K562 (cell line): Measurements from ENCODE around the gene UNC119B.

ENCODE experiments used
- ATF3 ChIP-seq, 2 experiments: fragments of 450-650 bp in 1 of 2; sonication (generic) in 1 of 2; formaldehyde crosslinking in 1 of 2; IDR thresholded peaks in 1 of 2; conservative IDR thresholded peaks in 1 of 2; 2 replicates each; pipeline versions ENCODE4 v1.6.1 to v1.8.1; 2016 to 2023; ENCODE audit warnings: mild to moderate bottlenecking in 2 of 2, moderate library complexity in 2 of 2, inconsistent platforms in 1 of 2, missing genetic modification reagents in 1 of 2
- BCL6 ChIP-seq: fragments of 250-450 bp; sonication (Bioruptor Pico); IDR thresholded peaks from 2 replicates; pipeline ENCODE4 v1.4.0; 2020
- CBFB ChIP-seq: sonication (generic); formaldehyde crosslinking; IDR thresholded peaks from 2 replicates; pipeline ENCODE4 v1.4.0; 2020; ENCODE audit warnings: mild to moderate bottlenecking, missing genetic modification reagents
- CREM ChIP-seq: IDR thresholded peaks from 2 replicates; pipeline ENCODE4 v1.6.1; 2014; ENCODE audit warnings: antibody characterized with exemption, low read depth
- EZH2 ChIP-seq: IDR thresholded peaks from 2 replicates; pipeline ENCODE4 v1.6.1; 2012; ENCODE audit warnings: low read depth, mild to moderate bottlenecking, inconsistent platforms, low read length, borderline replicate concordance
- LCOR ChIP-seq: sonication (generic); formaldehyde crosslinking; IDR thresholded peaks from 2 replicates; pipeline ENCODE4 v1.8.0; 2022; ENCODE audit warnings: mild to moderate bottlenecking, missing genetic modification reagents
- NFIC ChIP-seq: fragments of 450-650 bp; IDR thresholded peaks from 2 replicates; pipeline ENCODE4 v1.6.1; 2017; ENCODE audit warnings: mild to moderate bottlenecking, inconsistent platforms
- POLR2A ChIP-seq: fragments of 450-650 bp; conservative IDR thresholded peaks from 2 replicates; pipeline ENCODE4 v1.6.1; 2016
- RBBP5 ChIP-seq: fragments of 200-600 bp; sonication (generic); IDR thresholded peaks from 2 replicates; pipeline ENCODE4 v1.6.1; 2012; ENCODE audit warnings: borderline replicate concordance, mild to moderate bottlenecking, low read length, control low read depth, inconsistent platforms; ENCODE audit not compliant: insufficient read depth, poor library complexity, severe bottlenecking
- SMARCB1 ChIP-seq: IDR thresholded peaks from 2 replicates; pipeline ENCODE4 v1.6.1; 2011; ENCODE audit warnings: improper control_type of control experiment, low read depth; ENCODE audit not compliant: insufficient read length
- TFAM ChIP-seq: fragments of 250-450 bp; sonication (Bioruptor Pico); conservative IDR thresholded peaks from 2 replicates; pipeline ENCODE4 v1.5.0; 2021; ENCODE audit warnings: mild to moderate bottlenecking, moderate library complexity
- ZFP36 ChIP-seq: fragments of 150-350 bp; IDR thresholded peaks from 2 replicates; pipeline ENCODE4 v1.6.1; 2018; ENCODE audit warnings: low read length, low read depth; ENCODE audit not compliant: partially characterized antibody
- TF ChIP-seq, protein P1 (sequence below), 3 experiments: IDR thresholded peaks in 2 of 3; conservative IDR thresholded peaks in 1 of 3; 2 replicates each; pipeline ENCODE4 v1.5.1; 2011 to 2012; ENCODE audit warnings: low read length in 3 of 3, mild to moderate bottlenecking in 3 of 3, control low read depth in 2 of 3, improper control_type of control experiment in 1 of 3, inconsistent platforms in 1 of 3, low read depth in 1 of 3, mixed read lengths in 1 of 3, moderate library complexity in 1 of 3; ENCODE audit not compliant: insufficient read depth in 2 of 3
- TF ChIP-seq, protein P2 (sequence below): fragments of 250-450 bp; sonication (Bioruptor Pico); IDR thresholded peaks from 2 replicates; pipeline ENCODE4 v1.5.0; 2020; ENCODE audit warnings: mild to moderate bottlenecking, borderline replicate concordance

GRCh38 chr12:120702637-120703036 lies 7.6 kb upstream of the UNC119B start:
- no peak for TF ChIP-seq TFAM
- TF ChIP-seq, protein P1, sequence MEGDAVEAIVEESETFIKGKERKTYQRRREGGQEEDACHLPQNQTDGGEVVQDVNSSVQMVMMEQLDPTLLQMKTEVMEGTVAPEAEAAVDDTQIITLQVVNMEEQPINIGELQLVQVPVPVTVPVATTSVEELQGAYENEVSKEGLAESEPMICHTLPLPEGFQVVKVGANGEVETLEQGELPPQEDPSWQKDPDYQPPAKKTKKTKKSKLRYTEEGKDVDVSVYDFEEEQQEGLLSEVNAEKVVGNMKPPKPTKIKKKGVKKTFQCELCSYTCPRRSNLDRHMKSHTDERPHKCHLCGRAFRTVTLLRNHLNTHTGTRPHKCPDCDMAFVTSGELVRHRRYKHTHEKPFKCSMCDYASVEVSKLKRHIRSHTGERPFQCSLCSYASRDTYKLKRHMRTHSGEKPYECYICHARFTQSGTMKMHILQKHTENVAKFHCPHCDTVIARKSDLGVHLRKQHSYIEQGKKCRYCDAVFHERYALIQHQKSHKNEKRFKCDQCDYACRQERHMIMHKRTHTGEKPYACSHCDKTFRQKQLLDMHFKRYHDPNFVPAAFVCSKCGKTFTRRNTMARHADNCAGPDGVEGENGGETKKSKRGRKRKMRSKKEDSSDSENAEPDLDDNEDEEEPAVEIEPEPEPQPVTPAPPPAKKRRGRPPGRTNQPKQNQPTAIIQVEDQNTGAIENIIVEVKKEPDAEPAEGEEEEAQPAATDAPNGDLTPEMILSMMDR (IDR thresholded peaks at IDR 0.05 in 2 of 3, conservative IDR thresholded peaks at IDR 0.05 in 1 of 3; ENCODE audit: insufficient read depth in 2 of 3, low read depth in 1 of 3, low read length in 3 of 3) = no peak
- no peak for TF ChIP-seq CREM
- TF ChIP-seq ATF3 (IDR thresholded peaks at IDR 0.05) = no peak
- TF ChIP-seq ATF3 (CRISPR knock-in tag; conservative IDR thresholded peaks at IDR 0.05) = no peak
- TF ChIP-seq ZFP36 = no peak
- TF ChIP-seq POLR2A = no peak
- TF ChIP-seq BCL6 (CRISPR knock-in tag) = no peak
- TF ChIP-seq RBBP5 = no peak
- no peak for TF ChIP-seq EZH2
- no peak for TF ChIP-seq SMARCB1
- TF ChIP-seq NFIC = no peak
- no peak for TF ChIP-seq LCOR (CRISPR knock-in tag)
- TF ChIP-seq, protein P2, sequence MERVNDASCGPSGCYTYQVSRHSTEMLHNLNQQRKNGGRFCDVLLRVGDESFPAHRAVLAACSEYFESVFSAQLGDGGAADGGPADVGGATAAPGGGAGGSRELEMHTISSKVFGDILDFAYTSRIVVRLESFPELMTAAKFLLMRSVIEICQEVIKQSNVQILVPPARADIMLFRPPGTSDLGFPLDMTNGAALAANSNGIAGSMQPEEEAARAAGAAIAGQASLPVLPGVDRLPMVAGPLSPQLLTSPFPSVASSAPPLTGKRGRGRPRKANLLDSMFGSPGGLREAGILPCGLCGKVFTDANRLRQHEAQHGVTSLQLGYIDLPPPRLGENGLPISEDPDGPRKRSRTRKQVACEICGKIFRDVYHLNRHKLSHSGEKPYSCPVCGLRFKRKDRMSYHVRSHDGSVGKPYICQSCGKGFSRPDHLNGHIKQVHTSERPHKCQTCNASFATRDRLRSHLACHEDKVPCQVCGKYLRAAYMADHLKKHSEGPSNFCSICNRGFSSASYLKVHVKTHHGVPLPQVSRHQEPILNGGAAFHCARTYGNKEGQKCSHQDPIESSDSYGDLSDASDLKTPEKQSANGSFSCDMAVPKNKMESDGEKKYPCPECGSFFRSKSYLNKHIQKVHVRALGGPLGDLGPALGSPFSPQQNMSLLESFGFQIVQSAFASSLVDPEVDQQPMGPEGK (CRISPR knock-in tag) = no peak
- TF ChIP-seq CBFB (CRISPR knock-in tag) = no peak
